K562 (cell line): ENCODE results near the gene UBASH3A. TPM values are rescaled to one million over a fixed set of nuclear protein-coding genes. Genes with fewer than 3 reads are reported as not detected.
A peak's percentile ranks its signal among the peaks of the same experiment; 100 is the strongest.

Source experiments
- ATAC-seq: fragments of 200-7000 bp; cut with Tn5 transposase; 3 replicates; pipeline ENCODE4 v1.9.1; 2020; ENCODE audit warnings: moderate library complexity
- BruUV-seq: library from RNA; stranded (reverse); fragments of 400-500 nt; replicated peaks from 2 replicates; lab custom pipeline; 2021; lab: Mats Ljungman, UMichigan
- CTCF ChIA-PET: fragments of 300-600 bp; formaldehyde crosslinking; extraction: SDS; loops from one replicate; lab custom pipeline; 2021; ENCODE audit warnings: low intra/inter-chr PET ratio; lab: Yijun Ruan, JAX
- POLR2A ChIA-PET: fragments of 300-600, 350-650 bp; sonication (Branson Sonifier 250); formaldehyde crosslinking; extraction: SDS; loops from one replicate; lab custom pipeline; 2021; ENCODE audit warnings: antibody characterized with exemption, inconsistent platforms; lab: Yijun Ruan, JAX
- DNase-seq, 4 experiments: peaks; one replicate each; pipeline versions ENCODE4 v3.0.0 to v3.0.0-alpha.2; 2011 to 2018; ENCODE audit warnings: low spot score in 3 of 4, mixed read lengths in 3 of 4; ENCODE audit errors: extremely low read depth in 1 of 4
- FAIRE-seq: peaks from 2 replicates; lab custom pipeline; 2011; peaks lifted over from hg19 to GRCh38; lab: Jason Lieb, UNC
- H2AFZ ChIP-seq: 2 replicates; pipeline ENCODE4 v1.6.0; 2011; ENCODE audit warnings: low read depth, low read length, control low read depth, inconsistent platforms
- H3K27ac ChIP-seq: fragments of 200-600 bp; 3 replicates; pipeline ENCODE4 v1.8.0; 2011; ENCODE audit warnings: low read depth, mild to moderate bottlenecking, control low read depth, inconsistent platforms, low read length, moderate library complexity, mixed read lengths; ENCODE audit errors: extremely low read depth
- H3K27me3 ChIP-seq, 2 experiments: fragments of 300-600 bp in 1 of 2; 2 replicates in 1 of 2; 3 replicates in 1 of 2; pipeline versions ENCODE4 v1.6.0 to v1.8.0; 2011; ENCODE audit warnings: inconsistent platforms in 2 of 2, low read length in 2 of 2, mild to moderate bottlenecking in 1 of 2, mixed read lengths in 1 of 2, moderate library complexity in 1 of 2; ENCODE audit not compliant: control insufficient read depth in 2 of 2, insufficient read depth in 2 of 2
- H3K36me3 ChIP-seq: fragments of 300-600 bp; 3 replicates; pipeline ENCODE4 v1.8.0; 2011; ENCODE audit warnings: mild to moderate bottlenecking, low read length, inconsistent platforms; ENCODE audit not compliant: control insufficient read depth, insufficient read depth
- H3K4me1 ChIP-seq, 2 experiments: fragments of 200-600 bp in 1 of 2; replicated peaks in 1 of 2; 2 replicates in 1 of 2; 3 replicates in 1 of 2; pipeline versions ENCODE4 v1.5.1 to v1.8.0; 2011; ENCODE audit warnings: inconsistent platforms in 2 of 2, low read length in 2 of 2, mild to moderate bottlenecking in 1 of 2, mixed read lengths in 1 of 2, moderate library complexity in 1 of 2; ENCODE audit not compliant: control insufficient read depth in 2 of 2, insufficient read depth in 2 of 2
- H3K4me2 ChIP-seq: 2 replicates; pipeline ENCODE4 v1.6.1; 2011; ENCODE audit warnings: low read length, control low read depth, inconsistent platforms, mixed read lengths; ENCODE audit not compliant: insufficient read depth
- H3K4me3 ChIP-seq: fragments of 200-600 bp; sonication (generic), shearing (Covaris generic); 2 replicates; pipeline ENCODE4 v1.5.1; 2016; ENCODE audit warnings: control low read depth, inconsistent platforms
- H3K79me2 ChIP-seq: fragments of 200-600 bp; 3 replicates; pipeline ENCODE4 v1.8.0; 2011; ENCODE audit warnings: low read length, inconsistent platforms; ENCODE audit not compliant: control insufficient read depth, insufficient read depth
- H3K9ac ChIP-seq, 2 experiments: 2 replicates each; pipeline versions ENCODE4 v1.6.0 to v1.6.1; 2011; ENCODE audit warnings: low read depth in 2 of 2, low read length in 2 of 2, control low read depth in 1 of 2, inconsistent platforms in 1 of 2, mild to moderate bottlenecking in 1 of 2, mixed read lengths in 1 of 2; ENCODE audit not compliant: insufficient read depth in 1 of 2
- H3K9me1 ChIP-seq: one replicate; pipeline ENCODE4 v1.6.0; 2011; ENCODE audit warnings: inconsistent platforms, mild to moderate bottlenecking, low read length, moderate library complexity; ENCODE audit not compliant: control insufficient read depth, insufficient read depth
- H3K9me3 ChIP-seq: replicated peaks from 2 replicates; pipeline ENCODE4 v1.5.1; 2011; ENCODE audit warnings: low read depth, low read length, inconsistent platforms; ENCODE audit not compliant: control insufficient read depth, insufficient read depth
- H4K20me1 ChIP-seq: replicated peaks from 2 replicates; pipeline ENCODE4 v1.6.1; 2011; ENCODE audit warnings: low read length, inconsistent platforms, mixed read lengths; ENCODE audit not compliant: control insufficient read depth, insufficient read depth
- CEBPG ChIP-seq, 3 experiments: fragments of 200-800 bp in 1 of 3; sonication (Bioruptor generic) in 1 of 3; sonication (generic) in 1 of 3; formaldehyde crosslinking in 1 of 3; IDR thresholded peaks in 2 of 3; conservative IDR thresholded peaks in 1 of 3; 2 replicates each; pipeline versions ENCODE4 v1.6.1 to v1.8.0; 2016 to 2022; ENCODE audit warnings: missing compliant biosample characterization in 2 of 3, missing genetic modification characterization in 2 of 3, mild to moderate bottlenecking in 1 of 3, missing genetic modification reagents in 1 of 3
- THRAP3 ChIP-seq: fragments of 450-650 bp; IDR thresholded peaks from 2 replicates; pipeline ENCODE4 v1.6.1; 2016; ENCODE audit warnings: mild to moderate bottlenecking, inconsistent platforms, borderline replicate concordance
- ZNF175 ChIP-seq: fragments of 200-800 bp; sonication (Bioruptor generic); IDR thresholded peaks from 2 replicates; pipeline ENCODE4 v1.6.1; 2016; ENCODE audit warnings: low read depth, mild to moderate bottlenecking, missing genetic modification characterization, missing compliant biosample characterization
- WGBS: fragments of 100-300 bp; shearing (Covaris generic); methylation state at CpG from one replicate; pipeline ENCODE4 v1.1.6; 2016; ENCODE audit warnings: low coverage, mixed read lengths; ENCODE audit not compliant: insufficient coverage; ENCODE audit errors: missing lambda C conversion rate; 5-methylcytosine and 5-hydroxymethylcytosine counted together
- in situ Hi-C: fragments of 300-500 bp; cut with MboI; formaldehyde crosslinking; loops from 4 replicates; pipeline ENCODE4 v1.15.0; 2018; ENCODE audit warnings: inconsistent platforms, mixed read lengths
- intact Hi-C: fragments of 100-400 bp; cut with micrococcal nuclease; formaldehyde crosslinking; loops from 2 replicates; pipeline ENCODE4 v1.14.2; 2022
- polyA plus RNA-seq, 8 experiments: library from polyadenylated mRNA; depleted of rRNA in 4 of 8; stranded (reverse) in 5 of 8; unstranded in 3 of 8; fragments of >200 nt; fragmentation: Nextera tagmentation in 2 of 8; fragmentation: Illumina TruSeq in 1 of 8; extraction: Ambion mirVana in 2 of 8; extraction: Trizol in 1 of 8; gene quantifications; 2 replicates each; pipeline versions ENCODE4 v1.2.1 to v1.2.3, GENCODE V29; 2011 to 2014; ENCODE audit warnings: inconsistent platforms in 1 of 8, missing spikeins in 1 of 8
- total RNA-seq, 7 experiments: library from RNA; depleted of rRNA in 6 of 7; stranded (reverse); fragments of >200 nt in 6 of 7; fragmentation: Illumina TruSeq in 2 of 7; extraction: Trizol in 2 of 7; gene quantifications; 2 replicates each; pipeline versions ENCODE4 v1.2.1 to v1.2.3, GENCODE V29; 2011 to 2021; ENCODE audit warnings: low replicate concordance in 1 of 7
- TF ChIP-seq, protein P1 (sequence below), 2 experiments: fragments of 450-650 bp in 1 of 2; sonication (generic) in 1 of 2; formaldehyde crosslinking in 1 of 2; IDR thresholded peaks in 1 of 2; conservative IDR thresholded peaks in 1 of 2; 2 replicates each; pipeline versions ENCODE4 v1.6.1 to v1.8.1; 2016 to 2023; ENCODE audit warnings: mild to moderate bottlenecking in 2 of 2, moderate library complexity in 2 of 2, inconsistent platforms in 1 of 2, missing genetic modification reagents in 1 of 2

The UBASH3A gene
- total and polyA plus RNA-seq, 9 of the 15 experiments (the other 6 are each of a cell fraction or from before 2014, with no cell fraction given) = 0.23 to 1.8 (median 1.1) TPM

DNA sequence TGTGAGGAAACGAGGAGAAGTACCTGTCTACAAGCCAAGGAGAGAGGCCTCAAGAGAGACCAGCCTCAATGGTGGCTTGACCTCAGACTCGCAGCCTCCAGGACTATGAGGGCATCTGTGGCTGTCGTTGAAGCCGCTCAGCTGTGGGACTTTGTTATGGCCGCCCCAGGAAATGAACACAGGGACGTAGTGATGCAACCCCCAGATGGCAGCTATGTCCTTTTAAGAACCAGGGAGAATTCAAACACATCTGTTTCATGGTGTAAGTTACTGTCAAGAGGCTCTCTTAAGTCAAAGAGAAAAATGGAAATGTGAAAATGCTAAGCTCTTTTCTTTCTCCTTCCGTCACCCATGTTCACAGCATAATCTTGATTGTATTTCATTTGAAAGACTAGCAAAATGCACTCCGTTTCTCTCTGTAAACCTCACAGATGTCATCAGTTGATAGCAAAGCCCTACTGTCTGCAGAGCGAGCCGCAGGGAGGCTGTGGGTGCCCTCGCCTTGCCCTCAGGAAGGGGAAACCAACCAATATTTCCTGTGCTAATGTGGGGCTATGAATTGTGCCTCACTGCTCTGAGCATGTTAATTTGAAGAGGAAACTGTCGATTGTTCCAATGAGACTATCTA lies 21.3 kb downstream of the UBASH3A start:
- no peak overlapping the region for H3K9ac ChIP-seq
- no peaks in the 10 kb centered on the region for H3K79me2 ChIP-seq
- 13% methylated on average over 12 of the region's 12 CpGs for WGBS

More for the DNA sequence above, 21.3 kb downstream of the UBASH3A start:
- Histone ChIP-seq H3K9me3 (no peaks in the 10 kb centered on the region), H3K4me2 (no peak overlapping the region), H3K36me3 (no peaks in the 10 kb centered on the region), H2AFZ (no peak overlapping the region), H3K27me3 (peaks cover 3 to 19% of the 10 kb centered on the region in 2 experiments; a peak in 2 of 5 replicates), H3K4me1 (peaks cover 0 to 4% of the 10 kb centered on the region in 2 experiments; a peak in 1 of 5 replicates), H3K27ac (no peak overlapping the region), H3K4me3 (no peak overlapping the region), H3K9me1 (no peaks in the 10 kb centered on the region), H4K20me1 (peaks cover 3% of the 10 kb centered on the region)
- ATAC-seq (0 out of 3 replicates have a peak, but pooled peaks have one; percentile 19), DNase-seq (no peak), FAIRE-seq (no peak)
- BruUV-seq = no TSS peak
- in situ Hi-C loops = no loop called here
- intact Hi-C loops = no loop called here
- ChIA-PET CTCF (no interaction called here), POLR2A (interaction anchor here (1.0 kb wide), 1 partner anchor 22 kb away, joined by 4 read pairs; the partner anchor contains the start of gene UBASH3A)
- TF ChIP-seq CEBPG (CRISPR knock-in tag; IDR thresholded peaks at IDR 0.05) (no peak), CEBPG (tag; conservative IDR thresholded peaks at IDR 0.05 in 1 of 2, IDR thresholded peaks at IDR 0.05 in 1 of 2) (peak; percentile 27 to 42; a peak in 2 of 4 replicates), THRAP3 (no peak), ZNF175 (CRISPR knock-in tag) (no peak)
- TF ChIP-seq, protein P1, sequence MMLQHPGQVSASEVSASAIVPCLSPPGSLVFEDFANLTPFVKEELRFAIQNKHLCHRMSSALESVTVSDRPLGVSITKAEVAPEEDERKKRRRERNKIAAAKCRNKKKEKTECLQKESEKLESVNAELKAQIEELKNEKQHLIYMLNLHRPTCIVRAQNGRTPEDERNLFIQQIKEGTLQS (IDR thresholded peaks at IDR 0.05) = peak; percentile 46; the same call in 1 of the 2 replicates
- TF ChIP-seq, protein P1 (CRISPR knock-in tag; conservative IDR thresholded peaks at IDR 0.05) = no peak
